HG03565 (cell line): Measurements from ENCODE around the gene ZNF280B.
"Not testable (repeated sequence)": the region's sequence is repeated elsewhere in the genome, so short reads cannot be mapped to it uniquely, and the experiment has no call there.

ENCODE experiments used
- ATAC-seq: cut with Tn5 transposase; IDR thresholded peaks from one replicate; pipeline ENCODE4 v1.9.1; 2021; ENCODE audit warnings: mild to moderate bottlenecking, moderate library complexity; ENCODE audit not compliant: unreplicated experiment

The ZNF280B gene

GRCh38 chr22:22510833-22511232 lies 2.3 kb upstream of the ZNF280B start:
- ATAC-seq = not testable (repeated sequence)

GRCh38 chr22:22509912-22510311 lies 1.4 kb upstream of the ZNF280B start:
- not testable (repeated sequence) for ATAC-seq

GRCh38 chr22:22507743-22508273 lies 734 bp downstream of the ZNF280B start:
- ATAC-seq = no peak

- no peak for ATAC-seq
These were observed 1.8 kb downstream of the ZNF280B start for GRCh38 chr22:22506736-22507135.

GRCh38 chr22:22498267-22498666 lies 10.3 kb downstream of the ZNF280B start:
- no peak for ATAC-seq

GRCh38 chr22:22491589-22491988 lies 17.0 kb downstream of the ZNF280B start:
- not testable (repeated sequence) for ATAC-seq

- no peak for ATAC-seq
These were observed 19.8 kb downstream of the ZNF280B start for GRCh38 chr22:22488736-22489135.

GRCh38 chr22:22487869-22488597 lies 20.5 kb downstream of the ZNF280B start:
- no peak for ATAC-seq

GRCh38 chr22:22487059-22487458 lies 21.5 kb downstream of the ZNF280B start:
- ATAC-seq = no peak

- no peak for ATAC-seq
These were observed 22.2 kb downstream of the ZNF280B start for GRCh38 chr22:22486132-22486899.

GRCh38 chr22:22485524-22485923 lies 23.0 kb downstream of the ZNF280B start:
- ATAC-seq = no peak

GRCh38 chr22:22484023-22484422 lies 24.5 kb downstream of the ZNF280B start:
- no peak for ATAC-seq

- no peak for ATAC-seq
These were observed 27.6 kb downstream of the ZNF280B start for GRCh38 chr22:22480940-22481339.

GRCh38 chr22:22479999-22480532 lies 28.5 kb downstream of the ZNF280B start:
- no peak for ATAC-seq

GRCh38 chr22:22479116-22479515 lies 29.4 kb downstream of the ZNF280B start:
- ATAC-seq = no peak

- ATAC-seq = no peak
These were observed 30.1 kb downstream of the ZNF280B start for GRCh38 chr22:22478470-22478869.

GRCh38 chr22:22474733-22475132 lies 33.8 kb downstream of the ZNF280B start:
- ATAC-seq = no peak

GRCh38 chr22:22471104-22471503 lies 37.4 kb downstream of the ZNF280B start:
- not testable (repeated sequence) for ATAC-seq

GRCh38 chr22:22469527-22469926 lies 39.0 kb downstream of the ZNF280B start:
- no peak for ATAC-seq

GRCh38 chr22:22468794-22469469 lies 39.6 kb downstream of the ZNF280B start:
- not testable (repeated sequence) for ATAC-seq

GRCh38 chr22:22467112-22467511 lies 41.4 kb downstream of the ZNF280B start:
- no peak for ATAC-seq
